Measurements from ENCODE around the gene ZNF827. TPM values are rescaled to one million over a fixed set of nuclear protein-coding genes. Genes with fewer than 3 reads are reported as not detected.

The ZNF827 gene
- total RNA-seq, 1 experiment from 2014 or later, result 29.4 TPM

- H3K4me2 ChIP-seq (ENCODE audit: insufficient read depth, insufficient read length, low read length), result no peak overlapping the region
- peaks cover 12 to 61% (median 23%) of the 10 kb centered on the region in 3 experiments; a peak in 6 of 7 replicates for H3K36me3 Mint-ChIP-seq (ENCODE audit: insufficient read depth in 1 of 3, low read depth in 3 of 3)
Measured at GRCh38 chr4:145879598-145879997, 59.0 kb downstream of the ZNF827 start.

More at GRCh38 chr4:145879598-145879997, 59.0 kb downstream of the ZNF827 start:
- Mint-ChIP-seq H3K4me1 (peaks cover 40% of the 10 kb centered on the region in 2 experiments), H3K4me3 (no peak overlapping the region), H3K9me3 (no peaks in the 10 kb centered on the region), H3K27ac (no peak overlapping the region), H3K27me3 (ENCODE audit: low read depth) (no peaks in the 10 kb centered on the region)
- Histone ChIP-seq H2AFZ (ENCODE audit: low read length) (no peak overlapping the region), H3K9ac (ENCODE audit: extremely low read depth, insufficient read length, low read length) (no peak overlapping the region), H2BK20ac (ENCODE audit: low read depth, low read length, poor library complexity, severe bottlenecking) (no peak overlapping the region), H2AK5ac (ENCODE audit: insufficient read length, low read length) (no peak overlapping the region), H3K27ac (ENCODE audit: insufficient read length, low read depth, low read length) (no peak overlapping the region), H2BK15ac (ENCODE audit: low read depth, low read length) (no peak overlapping the region), H3T11ph (ENCODE audit: low read length) (no peak overlapping the region), H2BK12ac (ENCODE audit: insufficient read length, low read depth, low read length) (no peak overlapping the region), H3K4ac (ENCODE audit: low read depth, low read length) (no peak overlapping the region), H4K8ac (replicated peaks; ENCODE audit: insufficient read length, low read depth, low read length) (no peak overlapping the region), H3K23ac (ENCODE audit: insufficient read length, low read depth, low read length) (no peak overlapping the region), H4K5ac (ENCODE audit: insufficient read length, low read depth, low read length) (no peak overlapping the region), H4K20me1 (ENCODE audit: control insufficient read depth, insufficient read depth, insufficient read length) (peaks cover 2% of the 10 kb centered on the region), H4K91ac (ENCODE audit: insufficient read length, low read depth, low read length) (no peak overlapping the region), H3K4me1 (ENCODE audit: insufficient read depth, low read length) (peaks cover 6% of the 10 kb centered on the region; the same call in 1 of the 2 replicates), H3K18ac (ENCODE audit: insufficient read length, low read depth, low read length) (no peak overlapping the region), H2BK120ac (ENCODE audit: low read depth, low read length, poor library complexity, severe bottlenecking) (no peak overlapping the region), H3K79me2 (ENCODE audit: insufficient read depth, low read length) (peaks cover 8% of the 10 kb centered on the region; the same call in 1 of the 2 replicates), H3K79me1 (ENCODE audit: insufficient read depth, low read depth, low read length, poor library complexity, severe bottlenecking) (no peaks in the 10 kb centered on the region), H3K56ac (ENCODE audit: insufficient read length, low read depth, low read length) (no peak overlapping the region), H3K23me2 (ENCODE audit: insufficient read length, low read depth, low read length, poor library complexity, severe bottlenecking) (no peaks in the 10 kb centered on the region), H2BK5ac (ENCODE audit: insufficient read length, low read length) (no peak overlapping the region), H3K27me3 (ENCODE audit: insufficient read depth, low read length) (no peaks in the 10 kb centered on the region), H3K9me3 (ENCODE audit: control insufficient read depth, low read depth, low read length) (no peaks in the 10 kb centered on the region), H3K14ac (ENCODE audit: insufficient read depth, low read length) (no peak overlapping the region)
- no peak for TF ChIP-seq CTCF (conservative IDR thresholded peaks at IDR 0.05)
- no CpG with 5 or more reads among the region's 3 CpGs for WGBS (ENCODE audit: extremely low coverage, insufficient read length, low lambda C conversion rate)
- no peak for DNase-seq

Data from H9 (cell line).